ENCODE data around the gene TICRR. TPM values are rescaled to one million over a fixed set of nuclear protein-coding genes. Genes with fewer than 3 reads are reported as not detected.

TICRR gene
- total RNA-seq, 1 experiment from 2014 or later, result 8.5 TPM

DNA sequence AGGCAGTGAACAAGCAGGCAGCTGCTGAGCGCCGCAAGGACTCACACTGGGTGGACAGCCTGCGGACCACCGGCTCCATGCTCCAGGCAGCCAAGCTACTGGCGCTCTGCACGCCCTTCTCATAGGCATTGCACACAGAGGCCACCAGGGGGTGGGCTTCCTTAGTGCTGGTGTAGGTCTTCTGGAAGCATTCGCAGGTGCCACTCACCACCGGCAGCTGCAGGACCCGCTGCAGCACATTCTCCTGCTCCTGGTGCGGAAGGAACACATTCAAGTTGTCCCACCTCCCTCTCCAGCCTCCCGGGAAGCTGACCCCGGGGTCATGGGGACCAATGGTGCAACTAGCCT is 97.9 kb downstream of the TICRR start:
- BruUV-seq (replicated peaks), result no TSS peak
- Mint-ChIP-seq H3K27me3 (ENCODE audit: insufficient read depth, unreplicated experiment) (no peaks in the 10 kb centered on the region), H3K4me1 (ENCODE audit: insufficient read depth, unreplicated experiment) (no peaks in the 10 kb centered on the region), H3K4me3 (ENCODE audit: unreplicated experiment) (no peak overlapping the region), H3K36me3 (ENCODE audit: insufficient read depth, unreplicated experiment) (no peaks in the 10 kb centered on the region), H3K9me3 (ENCODE audit: unreplicated experiment) (no peaks in the 10 kb centered on the region), H3K27ac (ENCODE audit: low read depth, unreplicated experiment) (no peak overlapping the region)
- intact Hi-C loops (cut with micrococcal nuclease), result no loop called here
- TF ChIP-seq, protein P1, sequence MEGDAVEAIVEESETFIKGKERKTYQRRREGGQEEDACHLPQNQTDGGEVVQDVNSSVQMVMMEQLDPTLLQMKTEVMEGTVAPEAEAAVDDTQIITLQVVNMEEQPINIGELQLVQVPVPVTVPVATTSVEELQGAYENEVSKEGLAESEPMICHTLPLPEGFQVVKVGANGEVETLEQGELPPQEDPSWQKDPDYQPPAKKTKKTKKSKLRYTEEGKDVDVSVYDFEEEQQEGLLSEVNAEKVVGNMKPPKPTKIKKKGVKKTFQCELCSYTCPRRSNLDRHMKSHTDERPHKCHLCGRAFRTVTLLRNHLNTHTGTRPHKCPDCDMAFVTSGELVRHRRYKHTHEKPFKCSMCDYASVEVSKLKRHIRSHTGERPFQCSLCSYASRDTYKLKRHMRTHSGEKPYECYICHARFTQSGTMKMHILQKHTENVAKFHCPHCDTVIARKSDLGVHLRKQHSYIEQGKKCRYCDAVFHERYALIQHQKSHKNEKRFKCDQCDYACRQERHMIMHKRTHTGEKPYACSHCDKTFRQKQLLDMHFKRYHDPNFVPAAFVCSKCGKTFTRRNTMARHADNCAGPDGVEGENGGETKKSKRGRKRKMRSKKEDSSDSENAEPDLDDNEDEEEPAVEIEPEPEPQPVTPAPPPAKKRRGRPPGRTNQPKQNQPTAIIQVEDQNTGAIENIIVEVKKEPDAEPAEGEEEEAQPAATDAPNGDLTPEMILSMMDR (IDR thresholded peaks at IDR 0.05; ENCODE audit: unreplicated experiment), result peak; percentile 23
- ChIA-PET CTCF (interaction anchor here (0.6 to 1.2 kb wide), 3 partner anchors 10 to 916 kb away, joined by 3 to 4 read pairs (median 4); no protein-coding TSS in a partner anchor), POLR2A (no interaction called here)
- peak; percentile 53 for DNase-seq (ENCODE audit: unreplicated experiment)

DNA sequence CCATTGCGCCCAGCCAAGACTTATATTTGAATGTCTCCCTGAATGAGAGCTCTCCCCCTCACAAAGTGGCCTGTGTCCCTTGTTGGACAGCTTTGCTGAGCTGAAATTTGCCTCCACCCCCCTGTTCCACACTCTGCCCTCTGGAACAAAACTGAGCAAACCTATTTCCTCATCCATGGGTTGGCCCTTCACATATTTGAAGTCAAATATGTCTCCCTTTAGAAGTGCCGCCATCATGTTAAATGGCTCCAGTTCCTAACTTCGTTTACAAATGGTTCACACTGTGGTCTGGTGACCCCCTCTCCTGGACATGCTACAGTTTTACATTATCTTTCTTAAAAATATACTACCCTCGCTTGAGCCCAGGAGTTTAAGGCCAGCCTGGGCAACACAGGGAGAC is 99.3 kb downstream of the TICRR start:
- TF ChIP-seq, protein P1 (IDR thresholded peaks at IDR 0.05; ENCODE audit: unreplicated experiment), result no peak
- Mint-ChIP-seq H3K4me3 (ENCODE audit: unreplicated experiment) (no peak overlapping the region), H3K27ac (ENCODE audit: low read depth, unreplicated experiment) (no peak overlapping the region), H3K4me1 (ENCODE audit: insufficient read depth, unreplicated experiment) (no peaks in the 10 kb centered on the region), H3K27me3 (ENCODE audit: insufficient read depth, unreplicated experiment) (no peaks in the 10 kb centered on the region), H3K9me3 (ENCODE audit: unreplicated experiment) (no peaks in the 10 kb centered on the region), H3K36me3 (ENCODE audit: insufficient read depth, unreplicated experiment) (no peaks in the 10 kb centered on the region)
- no peak for DNase-seq (ENCODE audit: unreplicated experiment)
- CTCF ChIA-PET, result interaction anchor here (0.6 to 0.9 kb wide), 2 partner anchors 25 to 45 kb away, joined by 3 to 5 read pairs; no protein-coding TSS in a partner anchor
- BruUV-seq (replicated peaks), result no TSS peak
- POLR2A ChIA-PET, result interaction anchor here (0.9 to 1.2 kb wide), 2 partner anchors 10 to 11 kb away, joined by 3 to 4 read pairs; no protein-coding TSS in a partner anchor
- intact Hi-C loops (cut with micrococcal nuclease), result no loop called here

DNA sequence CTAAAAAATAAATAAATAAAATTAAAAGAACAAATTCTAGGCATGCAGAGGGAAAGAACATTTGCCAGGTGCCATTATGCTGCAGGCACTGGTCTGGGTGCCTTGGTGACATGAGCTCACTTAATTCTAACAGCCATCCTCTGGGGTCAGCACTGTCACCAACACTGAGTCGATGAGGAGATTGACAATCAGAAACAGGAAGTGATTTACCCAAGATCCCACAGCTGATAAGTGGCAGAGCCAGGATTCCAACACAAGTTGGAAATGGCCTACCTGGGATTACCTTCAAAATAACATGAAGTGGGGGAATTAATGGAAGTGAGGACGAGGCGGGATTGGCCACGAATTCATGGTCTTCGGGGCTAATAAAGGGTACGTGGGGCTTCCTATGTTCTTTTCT is 100.3 kb downstream of the TICRR start:
- H3K4me3 Mint-ChIP-seq (ENCODE audit: unreplicated experiment), result no peak overlapping the region
- CTCF ChIA-PET, result interaction anchor here (0.6 to 1.5 kb wide), 4 partner anchors 24 to 1199 kb away, joined by 3 to 6 read pairs (median 4); no protein-coding TSS in a partner anchor

DNA sequence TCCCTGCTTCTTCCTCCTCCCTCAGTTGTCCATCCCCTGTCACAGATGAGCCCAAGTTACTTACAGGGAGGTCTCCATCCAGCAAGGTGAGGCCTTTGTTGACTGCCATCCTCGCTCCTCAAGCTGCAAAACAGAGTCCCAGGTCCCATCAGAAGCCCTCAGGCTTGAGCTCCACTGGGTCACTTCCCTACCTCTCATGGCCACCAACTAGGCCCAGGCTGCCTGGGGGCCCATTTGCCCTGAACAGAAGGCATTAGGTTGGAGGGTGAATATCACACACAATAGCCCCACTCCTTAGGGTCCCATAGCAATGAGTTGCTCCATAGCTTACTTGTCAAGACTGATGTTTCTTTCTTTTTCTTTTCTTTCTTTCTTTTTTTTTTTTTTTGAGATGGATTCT is 102.1 kb downstream of the TICRR start:
- peaks cover 22% of the 10 kb centered on the region for H3K4me1 Mint-ChIP-seq (ENCODE audit: insufficient read depth, unreplicated experiment)
- H3K9me3 Mint-ChIP-seq (ENCODE audit: unreplicated experiment), result no peaks in the 10 kb centered on the region
- H3K27ac Mint-ChIP-seq (ENCODE audit: low read depth, unreplicated experiment), result no peak overlapping the region
- no TSS peak for BruUV-seq (replicated peaks)
- no peak overlapping the region for H3K4me3 Mint-ChIP-seq (ENCODE audit: unreplicated experiment)
- TF ChIP-seq, protein P1 (IDR thresholded peaks at IDR 0.05; ENCODE audit: unreplicated experiment), result no peak
- intact Hi-C loops (cut with micrococcal nuclease), result no loop called here
- DNase-seq (ENCODE audit: unreplicated experiment), result no peak
- ChIA-PET POLR2A (no interaction called here), CTCF (interaction anchor here (0.7 kb wide), 1 partner anchor 11 kb away, joined by 3 read pairs; no protein-coding TSS in a partner anchor)
- no peaks in the 10 kb centered on the region for H3K36me3 Mint-ChIP-seq (ENCODE audit: insufficient read depth, unreplicated experiment)
- no peaks in the 10 kb centered on the region for H3K27me3 Mint-ChIP-seq (ENCODE audit: insufficient read depth, unreplicated experiment)

More for the DNA sequence above, 100.3 kb downstream of the TICRR start:
- no peaks in the 10 kb centered on the region for H3K27me3 Mint-ChIP-seq (ENCODE audit: insufficient read depth, unreplicated experiment)
- POLR2A ChIA-PET, result no interaction called here
- TF ChIP-seq, protein P1 (IDR thresholded peaks at IDR 0.05; ENCODE audit: unreplicated experiment), result no peak
- no TSS peak for BruUV-seq (replicated peaks)
- intact Hi-C loops (cut with micrococcal nuclease), result no loop called here
- H3K4me1 Mint-ChIP-seq (ENCODE audit: insufficient read depth, unreplicated experiment), result peaks cover 8% of the 10 kb centered on the region
- H3K9me3 Mint-ChIP-seq (ENCODE audit: unreplicated experiment), result no peaks in the 10 kb centered on the region
- no peaks in the 10 kb centered on the region for H3K36me3 Mint-ChIP-seq (ENCODE audit: insufficient read depth, unreplicated experiment)
- H3K27ac Mint-ChIP-seq (ENCODE audit: low read depth, unreplicated experiment), result no peak overlapping the region
- no peak for DNase-seq (ENCODE audit: unreplicated experiment)

Other genes starting within 250 kb of the TICRR start
- gene POLG, start 240.6 kb upstream of the TICRR start, total RNA-seq (2022), result 52.9 and 62.2 TPM in 2 replicates
- gene RHCG, start 78.9 kb upstream of the TICRR start, total RNA-seq (2022), result not detected in 2 replicates
- gene KIF7, start 80.0 kb downstream of the TICRR start, total RNA-seq (2022), result 2.7 and 3.1 TPM in 2 replicates
- gene PLIN1, start 103.9 kb downstream of the TICRR start, total RNA-seq (2022), result 0.09 and 0.17 TPM in 2 replicates
- 3.4 and 3.9 TPM in 2 replicates for gene PEX11A, start 115.3 kb downstream of the TICRR start, total RNA-seq (2022)
- 0.33 and 0.47 TPM in 2 replicates for gene WDR93, start 115.3 kb downstream of the TICRR start, total RNA-seq (2022)
- gene MESP1, start 175.8 kb downstream of the TICRR start, total RNA-seq (2022), result 0.58 and 1.6 TPM in 2 replicates
- not detected in 2 replicates for gene MESP2, start 200.9 kb downstream of the TICRR start, total RNA-seq (2022)
- 252 and 294 TPM in 2 replicates for gene ANPEP, start 239.4 kb downstream of the TICRR start, total RNA-seq (2022)